Heart left ventricle (tissue), 16 donors: ENCODE data around the gene KRT32. TPM values are rescaled to one million over a fixed set of nuclear protein-coding genes. Genes with fewer than 3 reads are reported as not detected.

ENCODE experiments used
- ATAC-seq, 4 donors: fragments of 200-7000 bp; cut with Tn5 transposase; one replicate each; pipeline ENCODE4 v1.9.1; 2020 to 2022; ENCODE audit warnings: moderate library complexity in 4 of 4, mild to moderate bottlenecking in 3 of 4, moderate number of reproducible peaks in 1 of 4
- DNase-seq, 5 donors: peaks; one replicate each; pipeline ENCODE4 v3.0.0-alpha.2; 2020
- H3K27ac ChIP-seq, 12 donors: fragments of 200-600 bp; sonication (generic) in 4 of 12; one replicate each; pipeline versions ENCODE4 v1.5.0 to v1.8.0; 2016 to 2022; ENCODE audit warnings: mild to moderate bottlenecking in 2 of 12
- H3K27me3 ChIP-seq, 9 donors: fragments of 200-600 bp; sonication (generic) in 2 of 9; one replicate each; pipeline versions ENCODE4 v1.5.1 to v1.8.0; 2016 to 2022; ENCODE audit warnings: mild to moderate bottlenecking in 3 of 9
- H3K36me3 ChIP-seq, 9 donors: fragments of 200-600 bp; sonication (generic) in 2 of 9; one replicate each; pipeline versions ENCODE4 v1.5.0 to v1.8.0; 2018 to 2022; ENCODE audit warnings: mild to moderate bottlenecking in 2 of 9
- H3K4me1 ChIP-seq, 12 donors: fragments of 200-600 bp; sonication (generic) in 4 of 12; one replicate each; pipeline versions ENCODE4 v1.5.0 to v1.8.0; 2016 to 2022; ENCODE audit warnings: mild to moderate bottlenecking in 3 of 12
- H3K4me3 ChIP-seq, 12 donors: fragments of 200-600 bp; sonication (generic) in 4 of 12; one replicate each; pipeline versions ENCODE4 v1.5.0 to v1.8.0; 2017 to 2022; ENCODE audit warnings: mild to moderate bottlenecking in 9 of 12, moderate library complexity in 4 of 12
- H3K9me3 ChIP-seq, 12 donors: fragments of 200-600 bp; sonication (generic) in 4 of 12; one replicate each; pipeline versions ENCODE4 v1.5.0 to v1.8.0; 2016 to 2022; ENCODE audit warnings: mild to moderate bottlenecking in 1 of 12
- CTCF ChIP-seq, 12 donors: fragments of 200-600 bp; sonication (generic) in 4 of 12; IDR thresholded peaks; one replicate each; pipeline versions ENCODE4 v1.5.0 to v1.8.0; 2018 to 2022; ENCODE audit warnings: antibody characterized with exemption in 12 of 12, mild to moderate bottlenecking in 5 of 12
- POLR2A ChIP-seq, 2 donors: fragments of 450-650 bp; IDR thresholded peaks; one replicate each; pipeline ENCODE4 v1.6.1; 2017; ENCODE audit warnings: antibody characterized with exemption in 2 of 2, mild to moderate bottlenecking in 2 of 2, moderate library complexity in 2 of 2
- WGBS, 4 donors: extraction: QIAGEN DNeasy Blood & Tissue Kit in 2 of 4; methylation state at CpG; one replicate each; pipeline versions ENCODE4 v1.1.5 to v1.1.7; 2013 to 2018; 5-methylcytosine and 5-hydroxymethylcytosine counted together
- intact Hi-C, 10 donors: fragments of 100-400 bp; cut with DNase I; formaldehyde crosslinking; loops; one replicate each; pipeline versions ENCODE4 v1.11.1 to v1.14.2; 2022
- polyA plus RNA-seq, 2 donors: library from polyadenylated mRNA; stranded (reverse); fragments of 200-250 nt; gene quantifications; one replicate each; pipeline ENCODE4 v1.2.3, GENCODE V29; 2013
- total RNA-seq, 9 donors: library from RNA; depleted of rRNA in 2 of 9; stranded (reverse); fragments of >200 nt in 2 of 9; fragmentation: NEBNext Ultra II Directional in 3 of 9; extraction: Animal tissue kit (Norgen Biotek cat#: 25700) in 3 of 9; gene quantifications; one replicate each; pipeline versions ENCODE4 v1.1.0 to v1.2.4, GENCODE V29; 2016 to 2023
- donor health status: ischemic (EF 13 %, LVEDD 7.1; RV severe dilation, severe dysfunction).
- donor health status: healthy with polysubstance abuse.
- donor health status: DM: no; HTN: yes; CAD: no.
- donor health status: DM: no; HTN: no; CAD: no.
- donor health status: ischemic (EF 25% LVEDD 6.9; RV normal size, moderate dysfunction).
- donor health status: ischemic (EF 25% LVEDD 5.7; RV mildly dilated, moderate dysfunction).
- donor health status: healthy.
- donor health status: DM: yes; HTN: yes; CAD: no.
- donor health status: ischemic (EF 35%, LVEDD 5.7; RV mildly dilated, moderate dysfunction).
- donor health status: nonischemic (EF 11% LVEDD 7.7; RV severe dilation, severe dysfunction).
- donor health status: DM: yes; HTN: yes; CAD: no.
- donor health status: PGD.
- donor health status: ischemic (EF 29% LVEDD 5.4; RV normal size, mild dysfunction).
- donor health status: nonischemic (EF 23%, LVEDD 6.1; RV moderate dilation, normal function).

The KRT32 gene
- total and polyA plus RNA-seq, 11 donors: 0.16 to 0.27 (median 0.21) TPM; not detected in 7

DNA sequence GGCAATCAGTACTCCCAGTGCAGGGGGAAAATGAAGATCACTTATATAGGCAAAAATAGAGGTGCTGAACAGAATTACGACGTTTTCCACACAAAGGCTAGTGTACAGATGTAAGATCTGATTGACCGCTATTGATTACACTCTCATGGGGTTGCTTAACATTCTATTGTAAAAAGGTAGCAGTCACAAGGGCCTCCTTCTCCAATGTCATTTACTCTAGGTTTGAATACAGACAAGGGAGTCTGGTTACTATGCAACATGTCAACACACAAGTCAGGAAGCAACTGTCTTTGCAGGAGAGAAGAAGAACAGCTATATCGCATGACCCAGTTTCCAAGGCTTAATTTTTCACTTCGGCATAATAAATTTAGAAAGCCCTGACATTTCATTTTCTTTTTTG lies 50.7 kb downstream of the KRT32 start:
- Histone ChIP-seq H3K27me3 (no peaks in the 10 kb centered on the region), H3K36me3 (no peaks in the 10 kb centered on the region), H3K4me1 (peaks cover 0 to 14% (median 4%) of the 10 kb centered on the region in 12 donors), H3K9me3 (no peaks in the 10 kb centered on the region), H3K27ac (no peak overlapping the region), H3K4me3 (no peak overlapping the region)
- no peak for DNase-seq
- intact Hi-C loops: no loop called here
- WGBS, 4 donors: 75 to 85% (median 81%) methylated on average over 5 of the region's 5 CpGs
- peak in 3 of 4 donors; percentile 44 to 59 (median 54) for ATAC-seq
- TF ChIP-seq CTCF (IDR thresholded peaks at IDR 0.05) (no peak), POLR2A (IDR thresholded peaks at IDR 0.05) (no peak)

DNA sequence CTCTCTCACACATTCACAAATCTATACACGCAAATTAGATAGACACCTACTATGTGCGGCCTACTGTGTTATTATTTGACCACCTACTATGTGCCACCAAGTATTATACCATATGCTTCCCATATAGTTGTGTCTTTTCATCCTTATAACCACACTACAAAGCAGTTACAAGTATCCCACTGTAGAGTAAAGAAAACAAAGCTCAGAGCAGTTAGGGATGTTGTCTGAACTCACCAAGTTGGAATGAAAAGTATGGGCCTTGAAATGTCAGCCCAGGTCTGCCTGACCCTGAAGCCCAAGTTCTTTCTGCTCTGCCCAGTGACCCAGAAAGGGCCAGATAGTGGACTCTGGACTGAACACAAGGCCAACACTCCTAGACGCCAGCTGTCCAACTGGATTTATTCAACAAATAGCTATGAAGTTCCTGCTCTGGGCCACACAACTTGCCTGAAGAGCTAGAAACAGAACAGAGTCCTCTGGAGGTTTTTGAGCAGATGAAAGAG lies 51.3 kb downstream of the KRT32 start:
- Histone ChIP-seq H3K36me3 (no peaks in the 10 kb centered on the region), H3K9me3 (no peaks in the 10 kb centered on the region), H3K4me1 (peaks cover 0 to 14% (median 4%) of the 10 kb centered on the region in 12 donors), H3K27ac (peak overlapping the region in 1 of 12 donors; percentile 24), H3K4me3 (no peak overlapping the region), H3K27me3 (no peaks in the 10 kb centered on the region)
- TF ChIP-seq POLR2A (IDR thresholded peaks at IDR 0.05) (no peak), CTCF (IDR thresholded peaks at IDR 0.05) (no peak)
- intact Hi-C loops: no loop called here
- 56 to 79% (median 60%) methylated on average over 3 of the region's 3 CpGs for WGBS, 4 donors
- peak in 1 of 5 donors; percentile 34 for DNase-seq
- ATAC-seq: peak in 3 of 4 donors; percentile 63 to 71 (median 70)

DNA sequence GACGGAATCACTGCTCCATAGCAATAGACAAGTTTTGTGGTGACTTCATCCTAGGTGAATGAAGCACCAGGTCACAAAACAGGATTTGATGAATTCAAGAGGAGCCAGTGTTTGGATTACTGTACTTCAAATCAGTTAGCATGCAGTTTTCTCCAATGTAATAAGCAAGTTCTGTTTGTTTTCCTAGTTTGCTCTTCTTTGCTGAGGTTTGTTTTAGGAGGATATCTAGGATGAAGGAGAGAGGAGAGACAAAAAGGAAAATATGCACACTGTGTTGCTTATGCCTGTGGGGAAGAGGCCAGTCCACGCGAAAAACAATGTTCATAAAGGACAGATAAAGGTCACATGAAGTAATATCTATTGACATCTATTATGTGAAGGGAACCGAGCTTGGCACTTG lies 51.8 kb downstream of the KRT32 start:
- ATAC-seq: no peak
- Histone ChIP-seq H3K27me3 (no peaks in the 10 kb centered on the region), H3K9me3 (no peaks in the 10 kb centered on the region), H3K4me3 (no peak overlapping the region), H3K36me3 (no peaks in the 10 kb centered on the region), H3K27ac (no peak overlapping the region), H3K4me1 (peaks cover 0 to 14% (median 4%) of the 10 kb centered on the region in 12 donors)
- TF ChIP-seq CTCF (IDR thresholded peaks at IDR 0.05) (no peak), POLR2A (IDR thresholded peaks at IDR 0.05) (no peak)
- no peak for DNase-seq
- WGBS, 4 donors: 77 to 86% (median 79%) methylated on average over 4 of the region's 4 CpGs
- intact Hi-C loops: no loop called here

- 74 to 88% (median 80%) methylated on average over 2 of the region's 2 CpGs for WGBS, 4 donors
- Histone ChIP-seq H3K27ac (no peak overlapping the region), H3K4me3 (no peak overlapping the region), H3K27me3 (no peaks in the 10 kb centered on the region), H3K36me3 (no peaks in the 10 kb centered on the region), H3K9me3 (no peaks in the 10 kb centered on the region), H3K4me1 (peaks cover 0 to 14% (median 4%) of the 10 kb centered on the region in 12 donors)
- TF ChIP-seq CTCF (IDR thresholded peaks at IDR 0.05) (no peak), POLR2A (IDR thresholded peaks at IDR 0.05) (no peak)
- DNase-seq (no peak), ATAC-seq (no peak)
- intact Hi-C loops: no loop called here
Measured at GRCh38 chr17:41413982-41414381, 53.2 kb downstream of the KRT32 start.
